KG1 (cell line): ENCODE data around the gene EFCAB12.
"Not testable (repeated sequence)": the region's sequence is repeated elsewhere in the genome, so short reads cannot be mapped to it uniquely, and the experiment has no call there.

Source experiments
- DNase-seq: peaks from one replicate; lab custom pipeline; 2025; lab: John Stamatoyannopoulos, UW

The EFCAB12 gene

GRCh38 chr3:129392106-129392887, 36.1 kb downstream of the EFCAB12 start:
- not testable (repeated sequence) for DNase-seq

GRCh38 chr3:129391583-129391982, 36.9 kb downstream of the EFCAB12 start:
- DNase-seq, result not testable (repeated sequence)

GRCh38 chr3:129389572-129389937, 38.9 kb downstream of the EFCAB12 start:
- no peak for DNase-seq

GRCh38 chr3:129388791-129389571, 39.5 kb downstream of the EFCAB12 start:
- not testable (repeated sequence) for DNase-seq

DNA sequence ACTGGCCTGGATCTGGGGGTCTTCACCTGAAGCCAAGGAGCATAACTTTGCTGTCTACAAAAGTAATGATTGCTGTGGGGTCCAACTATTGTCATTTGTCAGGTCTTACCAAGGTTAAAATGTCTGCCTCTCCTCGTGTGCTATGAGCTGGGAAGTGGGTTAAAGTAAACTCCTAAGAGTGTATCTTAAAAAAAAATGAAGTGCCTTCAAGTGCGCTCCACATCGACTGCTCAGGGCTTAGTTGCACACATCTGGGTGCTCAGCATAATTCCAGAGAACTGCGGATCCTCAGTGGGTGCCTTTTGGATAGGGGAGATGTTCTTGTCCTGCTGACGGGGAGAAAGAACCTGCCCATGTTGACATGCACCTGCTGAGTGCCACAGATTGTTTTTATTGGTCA, 40.9 kb downstream of the EFCAB12 start:
- DNase-seq, result no peak

DNA sequence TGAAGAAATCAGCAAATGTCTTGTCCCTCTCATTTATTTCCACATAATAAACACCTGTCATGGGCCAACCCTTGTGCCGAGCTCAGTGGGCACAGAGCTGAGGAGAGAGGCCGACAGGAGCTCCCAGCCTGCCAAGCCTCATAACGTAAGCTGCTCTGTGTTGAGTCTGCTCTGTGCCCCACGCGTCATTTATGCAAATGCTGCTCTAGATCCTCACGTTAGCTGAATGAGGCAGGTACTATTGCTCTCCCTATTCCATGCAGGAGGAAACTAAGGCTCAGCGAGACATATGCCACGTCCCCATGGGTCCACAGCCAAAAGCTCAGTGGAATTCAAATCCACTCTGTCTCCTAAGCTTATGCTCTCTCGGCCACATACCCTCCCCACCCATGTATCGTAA, 41.5 kb downstream of the EFCAB12 start:
- DNase-seq, result no peak

- not testable (repeated sequence) for DNase-seq
Observed at GRCh38 chr3:129385507-129385906, 42.9 kb downstream of the EFCAB12 start.

DNA sequence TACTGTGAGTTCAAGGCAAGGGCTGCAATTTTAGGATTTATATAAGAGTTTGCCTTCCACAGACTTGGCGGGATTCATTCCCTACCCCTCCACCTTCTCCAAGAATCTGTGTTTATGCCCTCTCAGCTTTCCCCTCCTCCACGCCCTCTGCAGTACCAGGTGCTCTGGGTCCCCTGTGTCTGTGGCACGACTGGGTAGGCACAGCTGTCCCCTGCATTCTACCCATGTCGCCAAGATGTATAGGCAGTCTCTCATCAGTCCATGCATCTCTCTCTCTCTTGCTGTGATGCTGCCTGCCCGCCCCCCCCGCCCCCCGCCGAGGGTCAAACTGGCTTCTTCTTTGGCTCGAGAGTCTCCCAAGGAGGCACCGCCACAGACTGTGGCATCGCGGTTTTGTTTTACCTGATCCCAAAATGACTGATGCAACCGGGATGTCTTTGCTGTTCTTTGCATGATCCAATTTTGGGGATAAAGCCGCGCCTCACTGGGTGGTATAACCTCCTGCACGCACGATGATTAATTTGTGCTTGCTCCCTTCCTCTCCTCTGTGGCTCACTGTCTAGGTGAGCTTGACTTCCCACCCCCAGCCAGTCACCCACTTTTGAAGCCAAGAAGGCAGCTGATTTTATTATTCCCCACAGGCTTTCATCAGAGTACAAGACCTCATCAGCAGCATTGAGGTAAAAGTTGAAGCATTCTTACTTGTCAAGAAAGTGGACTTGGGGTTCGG, 43.7 kb downstream of the EFCAB12 start:
- no peak for DNase-seq

DNA sequence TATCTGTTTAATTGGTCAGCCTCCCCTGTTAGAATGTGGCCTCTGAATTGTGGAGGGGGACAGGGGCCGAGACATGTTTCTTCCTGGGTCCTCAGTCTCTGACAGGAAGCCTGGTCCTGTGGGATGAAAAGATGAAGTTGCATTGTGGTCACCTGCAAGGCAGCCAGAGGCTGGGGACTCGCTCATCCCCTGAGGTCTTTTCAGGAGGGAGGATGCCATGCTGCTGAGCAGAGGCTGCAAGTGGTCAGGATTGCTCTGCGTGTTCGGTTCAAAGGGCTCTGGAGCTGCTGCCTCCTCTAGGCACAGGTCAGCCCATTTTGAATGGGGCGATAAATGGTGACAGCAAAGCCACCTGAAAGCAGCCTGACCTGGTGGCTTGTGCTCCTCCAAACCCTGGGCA, 44.3 kb downstream of the EFCAB12 start:
- DNase-seq, result not testable (repeated sequence)

GRCh38 chr3:129383292-129383860, 45.1 kb downstream of the EFCAB12 start:
- DNase-seq, result peak; percentile 27

DNA sequence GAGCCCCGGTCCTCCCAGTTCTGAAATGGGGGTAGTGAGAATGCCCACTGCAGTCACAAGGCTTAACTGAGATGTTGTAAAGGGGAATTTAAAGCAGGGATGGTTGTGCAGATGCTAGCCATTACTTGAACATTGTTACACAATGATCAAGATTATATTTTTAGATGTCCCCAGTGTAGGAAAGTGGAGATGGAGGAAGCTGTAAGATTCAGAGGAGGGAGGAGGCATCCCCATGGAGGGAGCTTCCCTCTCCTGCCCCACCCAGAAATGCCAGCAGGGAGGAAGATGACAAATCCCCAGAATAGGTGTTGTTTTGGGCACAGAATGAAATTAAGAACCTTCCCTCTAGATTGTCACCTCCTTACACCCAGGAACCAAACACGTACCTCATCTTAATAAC, 46.1 kb downstream of the EFCAB12 start:
- DNase-seq, result no peak

GRCh38 chr3:129379582-129380358, 48.7 kb downstream of the EFCAB12 start:
- no peak for DNase-seq

DNA sequence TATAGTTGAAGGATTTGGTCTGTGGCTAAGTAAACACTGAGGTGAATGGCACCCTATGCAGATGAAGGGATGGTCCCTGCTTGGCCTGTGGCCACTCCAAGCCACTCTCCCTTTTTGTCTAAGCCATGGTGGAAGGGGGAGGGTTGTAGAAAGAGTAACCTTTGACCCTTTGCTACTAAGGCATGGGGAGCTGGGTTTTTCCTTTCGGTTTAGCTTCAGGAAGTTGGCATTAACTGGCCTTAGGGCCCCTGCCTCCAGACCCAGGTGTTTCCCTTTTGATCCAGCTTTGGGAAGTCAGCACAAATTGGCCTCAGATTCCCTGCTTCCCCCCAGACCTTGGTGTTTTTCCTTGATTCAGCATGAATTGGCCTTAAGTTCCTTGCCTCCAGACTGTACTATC, 49.5 kb downstream of the EFCAB12 start:
- no peak for DNase-seq

DNA sequence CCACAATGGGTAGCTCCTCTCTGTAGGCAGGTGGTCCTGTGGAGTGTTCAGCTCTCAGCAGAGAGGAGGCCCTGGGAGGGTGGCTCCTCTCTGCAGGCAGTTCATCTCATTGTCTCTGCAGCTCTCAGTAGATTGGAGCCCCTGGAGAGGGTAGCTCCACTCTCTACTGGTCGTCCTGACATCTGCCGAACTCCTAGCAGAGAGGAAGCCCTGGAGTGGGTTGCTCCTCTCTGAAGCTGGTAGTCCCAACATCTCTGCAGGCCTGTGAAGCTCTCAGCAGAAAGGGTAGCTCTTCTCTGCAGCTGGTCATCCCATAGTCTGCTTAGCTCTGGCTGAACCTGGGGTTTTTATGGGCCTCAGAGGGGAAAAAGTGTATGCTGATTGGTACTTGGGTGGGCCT, 50.8 kb downstream of the EFCAB12 start:
- DNase-seq, result no peak

GRCh38 chr3:129375099-129375498, 53.3 kb downstream of the EFCAB12 start:
- DNase-seq, result no peak

DNA sequence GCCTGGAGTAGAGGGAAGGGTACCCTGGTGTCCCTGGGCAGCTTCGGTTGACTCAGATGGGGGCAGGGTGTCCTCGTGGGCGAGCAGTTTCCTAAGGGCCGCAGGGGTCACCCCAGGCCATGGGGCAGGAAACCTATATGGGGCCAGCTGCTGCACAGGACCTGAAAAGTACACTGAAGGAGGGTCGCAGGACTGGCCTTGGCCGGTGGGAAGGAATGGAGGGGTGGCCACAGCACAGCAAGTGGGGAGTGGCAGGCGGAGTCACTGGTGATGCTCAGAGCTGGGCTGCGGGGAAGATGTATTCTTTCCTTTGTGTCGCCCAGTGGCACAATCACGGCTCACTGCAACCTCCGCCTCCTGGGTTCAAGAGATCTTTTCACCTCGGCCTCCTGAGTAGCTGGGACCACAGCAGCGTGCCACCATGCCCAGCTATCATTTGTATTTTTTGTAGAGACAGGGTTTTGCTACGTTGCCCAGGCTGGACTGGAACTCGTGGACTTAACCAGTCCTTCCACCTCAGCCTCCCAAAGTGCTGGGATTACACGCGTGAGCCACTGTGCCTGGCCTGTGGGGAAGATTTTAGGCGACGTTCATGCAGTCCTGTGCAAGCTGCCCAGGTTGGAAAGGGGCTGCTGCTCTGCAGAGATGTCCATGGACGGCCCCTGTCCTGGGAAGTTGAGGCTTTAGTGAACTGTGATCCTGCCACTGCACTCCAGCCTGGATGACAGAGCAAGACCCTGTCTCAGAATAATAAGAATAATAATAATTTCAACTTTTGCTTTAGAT, 57.2 kb downstream of the EFCAB12 start:
- DNase-seq, result no peak

DNA sequence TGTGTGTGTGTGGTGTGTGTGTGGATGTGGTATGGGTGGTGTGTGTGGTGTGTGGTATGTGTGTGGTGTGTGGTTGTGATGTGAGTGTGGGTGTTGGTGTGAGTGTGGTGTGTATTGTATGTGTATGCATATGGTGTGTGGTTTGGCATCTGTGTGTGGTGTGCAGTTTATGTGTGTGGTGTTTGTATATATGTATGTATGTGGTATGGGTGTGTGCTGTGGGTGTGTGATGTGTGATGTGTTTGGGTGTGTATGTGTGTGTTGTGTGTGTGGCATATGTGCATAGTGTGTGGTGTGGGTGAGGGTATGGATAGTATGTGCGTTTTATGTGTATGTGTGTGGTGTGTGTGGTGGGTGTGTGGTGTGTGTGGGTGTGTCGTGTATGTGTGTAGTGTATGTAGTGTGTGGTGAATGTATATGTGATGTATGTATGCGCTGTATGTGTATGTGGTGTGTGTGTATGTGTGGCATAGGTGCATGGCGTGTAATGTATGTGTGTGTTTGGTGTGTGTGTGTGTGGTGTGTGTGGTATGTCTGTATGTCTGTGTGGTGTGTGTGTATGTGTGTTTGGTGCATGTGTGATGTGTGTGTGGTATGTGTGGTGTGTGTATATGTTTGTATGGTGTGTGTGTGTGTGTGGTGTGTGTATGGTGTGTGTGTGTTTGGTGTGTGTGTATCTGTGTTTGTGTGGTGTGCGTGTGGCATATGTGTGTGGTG, 58.0 kb downstream of the EFCAB12 start:
- DNase-seq, result no peak

DNA sequence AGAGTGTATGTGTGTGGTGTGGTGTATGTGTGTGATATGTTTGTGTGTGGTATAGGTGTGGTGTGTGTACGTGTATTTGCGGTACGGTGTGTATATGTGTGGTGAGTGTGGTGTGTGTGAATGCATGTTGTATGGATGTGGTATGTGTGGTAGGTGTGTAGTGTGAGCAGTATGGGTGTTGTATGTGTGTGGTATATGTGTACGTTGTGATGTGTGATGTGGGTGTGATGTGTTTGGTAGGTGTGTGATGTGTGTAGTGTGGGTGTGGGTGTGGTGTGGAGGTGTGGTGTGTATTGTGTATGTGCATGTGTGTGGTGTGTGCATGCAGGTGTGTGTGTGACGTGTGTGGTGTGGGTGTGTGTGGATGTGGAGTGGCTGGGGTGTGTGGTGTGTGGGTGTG, 58.7 kb downstream of the EFCAB12 start:
- DNase-seq, result no peak

DNA sequence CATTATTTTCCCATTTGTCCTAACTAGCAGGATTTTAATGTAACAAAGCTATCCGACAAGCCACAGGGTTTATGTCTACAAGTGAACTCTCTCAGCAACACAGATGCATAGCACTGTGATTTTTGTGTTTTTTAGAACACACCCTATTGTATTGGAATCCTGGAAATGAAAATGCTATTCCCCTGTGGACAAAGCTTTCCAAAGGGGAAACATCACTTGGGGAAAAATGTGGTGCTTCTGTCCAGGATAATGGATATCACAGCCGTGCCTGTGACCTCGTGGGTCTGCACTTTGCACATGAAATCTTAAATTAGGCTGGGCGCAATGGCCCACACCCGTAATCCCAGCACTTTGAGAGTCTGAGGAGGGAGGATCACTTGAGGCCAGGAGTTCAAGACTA, 60.6 kb downstream of the EFCAB12 start:
- no peak for DNase-seq

DNA sequence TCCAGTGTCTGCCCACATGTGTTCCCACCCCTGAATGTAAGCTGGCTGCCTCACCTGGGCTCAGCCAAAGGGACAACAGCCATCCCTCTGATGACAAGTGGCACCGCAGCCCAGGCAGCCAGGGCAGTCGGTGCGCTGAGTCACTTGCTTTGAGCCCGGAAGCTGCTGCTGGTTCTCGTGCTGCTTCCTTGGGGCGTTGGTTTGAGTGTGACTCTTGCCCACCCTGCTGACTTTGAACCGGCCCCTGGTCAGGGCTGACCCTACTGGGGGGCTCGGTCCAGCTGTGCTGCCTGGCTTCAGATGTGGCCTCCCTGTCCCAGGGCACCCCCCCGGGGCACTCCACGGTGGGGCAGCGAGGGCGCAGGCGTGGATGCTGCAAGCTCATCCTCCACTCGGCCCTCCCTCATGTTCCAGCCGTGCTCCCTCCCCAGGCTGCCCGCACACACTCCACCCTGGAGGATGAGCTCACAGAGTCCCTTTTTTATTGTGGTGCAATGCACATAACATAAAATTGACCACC, 62.1 kb downstream of the EFCAB12 start:
- DNase-seq, result no peak
